Neural progenitor cell (in vitro differentiated cells): ENCODE measurements around the gene CINP. TPM values are rescaled to one million over a fixed set of nuclear protein-coding genes. Genes with fewer than 3 reads are reported as not detected.
A peak's percentile ranks its signal among the peaks of the same experiment; 100 is the strongest.

Source experiments
- DNase-seq: peaks from one replicate; pipeline ENCODE4 v3.0.0-alpha.2; 2016; ENCODE audit warnings: low spot score
- H2AFZ ChIP-seq: fragments of 200-600 bp; sonication (generic); replicated peaks from 2 replicates; pipeline ENCODE4 v1.6.1; 2016; ENCODE audit warnings: antibody characterized with exemption
- H3F3A ChIP-seq: fragments of 200-600 bp; sonication (generic); 2 replicates; pipeline ENCODE4 v1.6.1; 2016; ENCODE audit warnings: antibody characterized with exemption, low read depth
- H3K27ac ChIP-seq: fragments of 200-600 bp; sonication (generic); 2 replicates; pipeline ENCODE4 v1.5.1; 2016; ENCODE audit warnings: mild to moderate bottlenecking
- H3K27me3 ChIP-seq: fragments of 200-600 bp; sonication (generic); 2 replicates; pipeline ENCODE4 v1.6.1; 2016; ENCODE audit warnings: mild to moderate bottlenecking, moderate library complexity
- H3K36me3 ChIP-seq: fragments of 200-600 bp; sonication (generic); 2 replicates; pipeline ENCODE4 v1.5.1; 2016
- H3K4me1 ChIP-seq: fragments of 200-600 bp; sonication (generic); 2 replicates; pipeline ENCODE4 v1.6.1; 2016; ENCODE audit warnings: mixed run types
- H3K4me2 ChIP-seq: fragments of 200-600 bp; sonication (generic); 2 replicates; pipeline ENCODE4 v1.6.1; 2016
- H3K4me3 ChIP-seq: fragments of 200-600 bp; sonication (generic); 2 replicates; pipeline ENCODE4 v1.5.1; 2016
- H3K79me2 ChIP-seq: fragments of 200-600 bp; sonication (generic); 2 replicates; pipeline ENCODE4 v1.6.1; 2016; ENCODE audit warnings: low read depth
- H3K9ac ChIP-seq: fragments of 200-600 bp; sonication (generic); 2 replicates; pipeline ENCODE4 v1.6.1; 2016
- H3K9me3 ChIP-seq: fragments of 200-600 bp; sonication (generic); 2 replicates; pipeline ENCODE4 v1.5.1; 2016; ENCODE audit warnings: low read depth
- H4K20me1 ChIP-seq: fragments of 200-600 bp; sonication (generic); 2 replicates; pipeline ENCODE4 v1.6.1; 2016; ENCODE audit warnings: low read depth
- H3K27ac Mint-ChIP-seq: 3 replicates; pipeline ENCODE4 v1.8.0; 2021; ENCODE audit warnings: mixed read lengths
- H3K27me3 Mint-ChIP-seq: 2 replicates; pipeline ENCODE4 v1.8.0; 2022; ENCODE audit warnings: low read depth, mild to moderate bottlenecking, inconsistent platforms, moderate library complexity, mixed read lengths; ENCODE audit not compliant: insufficient read depth
- H3K36me3 Mint-ChIP-seq: 3 replicates; pipeline ENCODE4 v1.8.0; 2021; ENCODE audit warnings: mixed read lengths
- H3K4me1 Mint-ChIP-seq: 3 replicates; pipeline ENCODE4 v1.8.0; 2021; ENCODE audit warnings: mixed read lengths
- H3K4me3 Mint-ChIP-seq: 3 replicates; pipeline ENCODE4 v1.8.0; 2021; ENCODE audit warnings: mild to moderate bottlenecking, moderate library complexity, mixed read lengths
- H3K9me3 Mint-ChIP-seq: 3 replicates; pipeline ENCODE4 v1.8.0; 2020; ENCODE audit warnings: mixed read lengths
- EZH2 ChIP-seq: fragments of 200-600 bp; sonication (generic); IDR thresholded peaks from 2 replicates; pipeline ENCODE4 v1.6.1; 2017; ENCODE audit warnings: antibody characterized with exemption, mild to moderate bottlenecking, moderate library complexity
- EZH2phosphoT487 ChIP-seq: fragments of 200-600 bp; sonication (generic); IDR thresholded peaks from 2 replicates; pipeline ENCODE4 v1.6.1; 2017; ENCODE audit warnings: antibody characterized with exemption
- total RNA-seq: library from RNA; depleted of rRNA; stranded (reverse); fragments of >200 nt; gene quantifications from 2 replicates; pipeline ENCODE4 v1.2.3, GENCODE V29; 2015; ENCODE audit warnings: low replicate concordance
- TF ChIP-seq, protein P1 (sequence below): fragments of 200-600 bp; sonication (generic); IDR thresholded peaks from 2 replicates; pipeline ENCODE4 v1.5.1; 2017; ENCODE audit warnings: antibody characterized with exemption, mild to moderate bottlenecking

CINP gene
- total RNA-seq, 1 donor from 2014 or later: 53.5 TPM

- H2AFZ ChIP-seq: no peak overlapping the region
- H3K9me3 ChIP-seq: no peaks in the 10 kb centered on the region
- H3K4me2 ChIP-seq: no peak overlapping the region
- H3K36me3 ChIP-seq: no peaks in the 10 kb centered on the region
- peak; percentile 65 for DNase-seq
- no peak overlapping the region for H3K27ac ChIP-seq
- Mint-ChIP-seq H3K9me3 (no peaks in the 10 kb centered on the region), H3K36me3 (peaks cover 7% of the 10 kb centered on the region), H3K4me3 (peak overlapping the region; percentile 68), H3K27ac (peak overlapping the region; percentile 57), H3K4me1 (peaks cover 16% of the 10 kb centered on the region), H3K27me3 (peaks cover 4% of the 10 kb centered on the region)
- H3K79me2 ChIP-seq: peaks cover 11% of the 10 kb centered on the region
- no peaks in the 10 kb centered on the region for H3K27me3 ChIP-seq
- H3K4me3 ChIP-seq: no peak overlapping the region
- peaks cover 20% of the 10 kb centered on the region for H3F3A ChIP-seq
- TF ChIP-seq, protein P1, sequence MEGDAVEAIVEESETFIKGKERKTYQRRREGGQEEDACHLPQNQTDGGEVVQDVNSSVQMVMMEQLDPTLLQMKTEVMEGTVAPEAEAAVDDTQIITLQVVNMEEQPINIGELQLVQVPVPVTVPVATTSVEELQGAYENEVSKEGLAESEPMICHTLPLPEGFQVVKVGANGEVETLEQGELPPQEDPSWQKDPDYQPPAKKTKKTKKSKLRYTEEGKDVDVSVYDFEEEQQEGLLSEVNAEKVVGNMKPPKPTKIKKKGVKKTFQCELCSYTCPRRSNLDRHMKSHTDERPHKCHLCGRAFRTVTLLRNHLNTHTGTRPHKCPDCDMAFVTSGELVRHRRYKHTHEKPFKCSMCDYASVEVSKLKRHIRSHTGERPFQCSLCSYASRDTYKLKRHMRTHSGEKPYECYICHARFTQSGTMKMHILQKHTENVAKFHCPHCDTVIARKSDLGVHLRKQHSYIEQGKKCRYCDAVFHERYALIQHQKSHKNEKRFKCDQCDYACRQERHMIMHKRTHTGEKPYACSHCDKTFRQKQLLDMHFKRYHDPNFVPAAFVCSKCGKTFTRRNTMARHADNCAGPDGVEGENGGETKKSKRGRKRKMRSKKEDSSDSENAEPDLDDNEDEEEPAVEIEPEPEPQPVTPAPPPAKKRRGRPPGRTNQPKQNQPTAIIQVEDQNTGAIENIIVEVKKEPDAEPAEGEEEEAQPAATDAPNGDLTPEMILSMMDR: peak; percentile 50
- no peak for TF ChIP-seq EZH2phosphoT487
- peaks cover 9% of the 10 kb centered on the region for H3K4me1 ChIP-seq
- H4K20me1 ChIP-seq: no peaks in the 10 kb centered on the region
- no peak overlapping the region for H3K9ac ChIP-seq
Measured at GRCh38 chr14:102323102-102323501, 39.6 kb downstream of the CINP start.

GRCh38 chr14:102321456-102322422, 41.0 kb downstream of the CINP start:
- peaks cover 4% of the 10 kb centered on the region for H3K9me3 Mint-ChIP-seq
- H3K4me2 ChIP-seq: no peak overlapping the region
- DNase-seq: no peak
- H3K9ac ChIP-seq: no peak overlapping the region
- H4K20me1 ChIP-seq: no peaks in the 10 kb centered on the region
- H3K4me3 ChIP-seq: no peak overlapping the region
- peaks cover 31% of the 10 kb centered on the region for H3F3A ChIP-seq
- TF ChIP-seq EZH2phosphoT487: no peak
- TF ChIP-seq, protein P1: no peak
- no peak for TF ChIP-seq EZH2
- H3K27ac Mint-ChIP-seq: no peak overlapping the region
- no peaks in the 10 kb centered on the region for H3K9me3 ChIP-seq
- no peaks in the 10 kb centered on the region for H3K27me3 ChIP-seq
- no peak overlapping the region for H2AFZ ChIP-seq
- H3K27ac ChIP-seq: no peak overlapping the region
- peaks cover 7% of the 10 kb centered on the region for H3K36me3 Mint-ChIP-seq
- peak overlapping the region; percentile 97 for H3K4me3 Mint-ChIP-seq
- H3K36me3 ChIP-seq: no peaks in the 10 kb centered on the region
- H3K4me1 ChIP-seq: peaks cover 17% of the 10 kb centered on the region
- peaks cover 28% of the 10 kb centered on the region for H3K4me1 Mint-ChIP-seq
- peaks cover 14% of the 10 kb centered on the region for H3K27me3 Mint-ChIP-seq
- peaks cover 11% of the 10 kb centered on the region for H3K79me2 ChIP-seq

GRCh38 chr14:102320671-102321455, 41.8 kb downstream of the CINP start:
- TF ChIP-seq EZH2 (no peak), EZH2phosphoT487 (no peak)
- TF ChIP-seq, protein P1: no peak
- no peak overlapping the region for H3K27ac Mint-ChIP-seq
- Histone ChIP-seq H3F3A (peaks cover 40% of the 10 kb centered on the region), H4K20me1 (no peaks in the 10 kb centered on the region), H3K79me2 (peaks cover 11% of the 10 kb centered on the region), H3K4me1 (peaks cover 22% of the 10 kb centered on the region), H3K36me3 (no peaks in the 10 kb centered on the region), H3K9ac (no peak overlapping the region), H3K9me3 (no peaks in the 10 kb centered on the region), H3K4me3 (peak overlapping the region; percentile 92), H3K27me3 (no peaks in the 10 kb centered on the region), H2AFZ (no peak overlapping the region), H3K4me2 (peak overlapping the region; percentile 94), H3K27ac (no peak overlapping the region)
- peaks cover 22% of the 10 kb centered on the region for H3K27me3 Mint-ChIP-seq
- peaks cover 3% of the 10 kb centered on the region for H3K36me3 Mint-ChIP-seq
- H3K4me1 Mint-ChIP-seq: peaks cover 36% of the 10 kb centered on the region
- no peak for DNase-seq
- H3K9me3 Mint-ChIP-seq: peaks cover 5% of the 10 kb centered on the region
- H3K4me3 Mint-ChIP-seq: peak overlapping the region; percentile 97
